GM19455 (cell line): ENCODE results near the gene KCNIP3.
"Not testable (repeated sequence)": the region's sequence is repeated elsewhere in the genome, so short reads cannot be mapped to it uniquely, and the experiment has no call there.

Source experiments
- ATAC-seq: cut with Tn5 transposase; IDR thresholded peaks from one replicate; pipeline ENCODE4 v1.9.1; 2021; ENCODE audit not compliant: unreplicated experiment

The KCNIP3 gene

GRCh38 chr2:95346738-95347671 lies 49.9 kb downstream of the KCNIP3 start:
- no peak for ATAC-seq

GRCh38 chr2:95347681-95348608 lies 50.8 kb downstream of the KCNIP3 start:
- ATAC-seq = no peak

GRCh38 chr2:95348609-95349567 lies 51.7 kb downstream of the KCNIP3 start:
- no peak for ATAC-seq

GRCh38 chr2:95349568-95350322 lies 52.6 kb downstream of the KCNIP3 start:
- no peak for ATAC-seq

GRCh38 chr2:95350368-95350767 lies 53.2 kb downstream of the KCNIP3 start:
- ATAC-seq = no peak

GRCh38 chr2:95350774-95351597 lies 53.8 kb downstream of the KCNIP3 start:
- ATAC-seq = no peak

- no peak for ATAC-seq
Measured at GRCh38 chr2:95351598-95351915, 54.4 kb downstream of the KCNIP3 start.

- no peak for ATAC-seq
Measured at GRCh38 chr2:95352310-95353054, 55.3 kb downstream of the KCNIP3 start.

GRCh38 chr2:95353055-95353575 lies 56.0 kb downstream of the KCNIP3 start:
- ATAC-seq = no peak

- no peak for ATAC-seq
Measured at GRCh38 chr2:95353613-95354468, 56.7 kb downstream of the KCNIP3 start.

GRCh38 chr2:95354469-95354901 lies 57.3 kb downstream of the KCNIP3 start:
- no peak for ATAC-seq

GRCh38 chr2:95354925-95355324 lies 57.8 kb downstream of the KCNIP3 start:
- no peak for ATAC-seq

GRCh38 chr2:95355486-95355885 lies 58.3 kb downstream of the KCNIP3 start:
- ATAC-seq = not testable (repeated sequence)

- ATAC-seq = no peak
Measured at GRCh38 chr2:95356821-95357700, 59.9 kb downstream of the KCNIP3 start.

GRCh38 chr2:95357717-95358280 lies 60.7 kb downstream of the KCNIP3 start:
- ATAC-seq = no peak

- ATAC-seq = no peak
Measured at GRCh38 chr2:95359031-95359430, 61.9 kb downstream of the KCNIP3 start.
